DOHH2 (cell line): ENCODE data around the gene EPPIN.

Source experiments
- EZH2phosphoT487 ChIP-seq: fragments of 200-600 bp; sonication (generic); IDR thresholded peaks from 2 replicates; pipeline ENCODE4 v1.6.1; 2017; ENCODE audit warnings: borderline replicate concordance, mild to moderate bottlenecking, antibody characterized with exemption, low read length, moderate library complexity, mixed read lengths
- TF ChIP-seq, protein P1 (sequence below): fragments of 200-600 bp; sonication (generic); IDR thresholded peaks from one replicate; pipeline ENCODE4 v1.5.1; 2014; ENCODE audit warnings: antibody characterized with exemption, mild to moderate bottlenecking, low read depth, low read length; ENCODE audit not compliant: poor library complexity, severe bottlenecking

DNA sequence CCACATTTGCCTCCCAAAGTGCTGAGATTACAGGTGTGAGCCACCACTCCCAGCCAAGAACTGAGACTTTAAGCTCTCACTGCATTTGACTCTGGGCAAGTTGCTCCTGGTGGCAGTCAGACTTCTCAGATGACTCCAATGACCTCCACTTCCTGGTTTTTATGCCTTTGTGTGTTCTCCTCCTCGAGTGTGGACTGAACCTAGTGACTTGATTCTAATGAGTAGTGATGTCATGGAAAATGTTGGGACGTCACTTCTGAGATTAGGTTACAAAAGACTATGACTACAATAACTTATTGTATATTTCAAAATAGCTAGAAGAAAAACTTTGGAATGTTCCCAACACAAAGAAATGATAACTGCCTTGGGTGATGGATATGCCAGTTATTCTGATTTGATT is 43.8 kb downstream of the EPPIN start:
- TF ChIP-seq EZH2phosphoT487, result no peak
- TF ChIP-seq, protein P1, sequence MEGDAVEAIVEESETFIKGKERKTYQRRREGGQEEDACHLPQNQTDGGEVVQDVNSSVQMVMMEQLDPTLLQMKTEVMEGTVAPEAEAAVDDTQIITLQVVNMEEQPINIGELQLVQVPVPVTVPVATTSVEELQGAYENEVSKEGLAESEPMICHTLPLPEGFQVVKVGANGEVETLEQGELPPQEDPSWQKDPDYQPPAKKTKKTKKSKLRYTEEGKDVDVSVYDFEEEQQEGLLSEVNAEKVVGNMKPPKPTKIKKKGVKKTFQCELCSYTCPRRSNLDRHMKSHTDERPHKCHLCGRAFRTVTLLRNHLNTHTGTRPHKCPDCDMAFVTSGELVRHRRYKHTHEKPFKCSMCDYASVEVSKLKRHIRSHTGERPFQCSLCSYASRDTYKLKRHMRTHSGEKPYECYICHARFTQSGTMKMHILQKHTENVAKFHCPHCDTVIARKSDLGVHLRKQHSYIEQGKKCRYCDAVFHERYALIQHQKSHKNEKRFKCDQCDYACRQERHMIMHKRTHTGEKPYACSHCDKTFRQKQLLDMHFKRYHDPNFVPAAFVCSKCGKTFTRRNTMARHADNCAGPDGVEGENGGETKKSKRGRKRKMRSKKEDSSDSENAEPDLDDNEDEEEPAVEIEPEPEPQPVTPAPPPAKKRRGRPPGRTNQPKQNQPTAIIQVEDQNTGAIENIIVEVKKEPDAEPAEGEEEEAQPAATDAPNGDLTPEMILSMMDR, result no peak
